ENCODE results near the gene PALM3.

DNA sequence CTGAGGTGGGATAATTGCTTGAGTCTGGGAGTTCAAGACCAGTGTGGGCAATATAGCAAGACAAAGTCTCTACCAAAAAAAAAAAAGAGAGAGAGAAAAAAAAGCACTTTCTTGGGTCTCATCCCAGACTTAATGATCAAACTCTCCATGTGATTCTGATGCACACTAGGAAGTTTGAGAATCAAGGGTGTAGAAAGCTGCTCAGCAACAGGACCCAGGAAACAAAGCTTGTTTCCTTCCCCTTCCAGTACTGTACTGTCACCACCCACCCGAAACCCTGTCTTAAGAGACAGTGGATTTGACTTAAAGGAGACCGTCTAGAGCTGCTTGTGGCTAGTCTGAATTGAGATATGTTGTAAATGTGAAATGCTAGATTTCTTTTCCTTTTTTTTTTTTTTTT is 16.5 kb upstream of the PALM3 start:
- TF ChIP-seq, protein P1, sequence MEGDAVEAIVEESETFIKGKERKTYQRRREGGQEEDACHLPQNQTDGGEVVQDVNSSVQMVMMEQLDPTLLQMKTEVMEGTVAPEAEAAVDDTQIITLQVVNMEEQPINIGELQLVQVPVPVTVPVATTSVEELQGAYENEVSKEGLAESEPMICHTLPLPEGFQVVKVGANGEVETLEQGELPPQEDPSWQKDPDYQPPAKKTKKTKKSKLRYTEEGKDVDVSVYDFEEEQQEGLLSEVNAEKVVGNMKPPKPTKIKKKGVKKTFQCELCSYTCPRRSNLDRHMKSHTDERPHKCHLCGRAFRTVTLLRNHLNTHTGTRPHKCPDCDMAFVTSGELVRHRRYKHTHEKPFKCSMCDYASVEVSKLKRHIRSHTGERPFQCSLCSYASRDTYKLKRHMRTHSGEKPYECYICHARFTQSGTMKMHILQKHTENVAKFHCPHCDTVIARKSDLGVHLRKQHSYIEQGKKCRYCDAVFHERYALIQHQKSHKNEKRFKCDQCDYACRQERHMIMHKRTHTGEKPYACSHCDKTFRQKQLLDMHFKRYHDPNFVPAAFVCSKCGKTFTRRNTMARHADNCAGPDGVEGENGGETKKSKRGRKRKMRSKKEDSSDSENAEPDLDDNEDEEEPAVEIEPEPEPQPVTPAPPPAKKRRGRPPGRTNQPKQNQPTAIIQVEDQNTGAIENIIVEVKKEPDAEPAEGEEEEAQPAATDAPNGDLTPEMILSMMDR (conservative IDR thresholded peaks at IDR 0.05; ENCODE audit: low read depth, low read length) = no peak
- no peak for TF ChIP-seq EZH2 (IDR thresholded peaks at IDR 0.05; ENCODE audit: low read length, unreplicated experiment)
- no peak for TF ChIP-seq EZH2phosphoT487 (IDR thresholded peaks at IDR 0.05; ENCODE audit: borderline replicate concordance, low read length)

Measured in PC-3 (cell line).